ENCODE results near the gene ZNF460. TPM values are rescaled to one million over a fixed set of nuclear protein-coding genes. Genes with fewer than 3 reads are reported as not detected.

ZNF460 gene
- total RNA-seq, 1 experiment from 2014 or later, result 65.9 TPM

DNA sequence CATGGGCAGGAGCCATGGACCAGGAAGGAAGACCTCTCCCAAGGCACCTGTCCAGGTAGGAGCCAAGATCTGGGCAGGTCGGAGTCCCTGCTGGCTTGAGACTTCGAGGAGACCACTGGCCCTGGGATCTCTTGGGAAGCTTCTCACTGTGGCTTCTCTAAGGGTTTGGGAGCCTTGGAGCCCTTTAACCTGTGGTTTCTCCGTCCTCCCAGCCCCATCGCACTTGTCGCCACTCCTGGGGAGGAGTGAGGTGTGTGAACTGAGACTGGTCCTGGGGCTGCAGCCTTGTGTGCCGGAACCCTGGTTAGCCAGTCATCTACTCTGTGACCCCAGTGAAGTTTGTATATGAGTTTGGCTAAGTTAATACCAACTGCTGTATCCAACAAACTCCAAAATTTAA, 31.6 kb upstream of the ZNF460 start:
- Histone ChIP-seq H4K20me1 (ENCODE audit: control insufficient read depth, insufficient read depth, insufficient read length) (no peaks in the 10 kb centered on the region), H3K9ac (ENCODE audit: extremely low read depth, insufficient read length, low read length) (no peak overlapping the region), H3K9me3 (ENCODE audit: control insufficient read depth, low read depth, low read length) (no peaks in the 10 kb centered on the region), H3K23me2 (ENCODE audit: insufficient read length, low read depth, low read length, poor library complexity, severe bottlenecking) (no peaks in the 10 kb centered on the region), H3K4ac (ENCODE audit: low read depth, low read length) (no peak overlapping the region), H3K14ac (ENCODE audit: insufficient read depth, low read length) (no peak overlapping the region), H4K5ac (ENCODE audit: insufficient read length, low read depth, low read length) (no peak overlapping the region), H3K27ac (ENCODE audit: insufficient read length, low read depth, low read length) (no peak overlapping the region), H3T11ph (ENCODE audit: low read length) (no peak overlapping the region), H3K4me1 (ENCODE audit: insufficient read depth, low read length) (no peaks in the 10 kb centered on the region), H2BK120ac (ENCODE audit: low read depth, low read length, poor library complexity, severe bottlenecking) (no peak overlapping the region), H2BK15ac (ENCODE audit: low read depth, low read length) (no peak overlapping the region), H2BK20ac (ENCODE audit: low read depth, low read length, poor library complexity, severe bottlenecking) (no peak overlapping the region), H4K8ac (replicated peaks; ENCODE audit: insufficient read length, low read depth, low read length) (no peak overlapping the region), H3K79me2 (ENCODE audit: insufficient read depth, low read length) (no peaks in the 10 kb centered on the region), H2AFZ (ENCODE audit: low read length) (no peak overlapping the region), H3K4me2 (ENCODE audit: insufficient read depth, insufficient read length, low read length) (no peak overlapping the region), H4K91ac (ENCODE audit: insufficient read length, low read depth, low read length) (no peak overlapping the region), H3K23ac (ENCODE audit: insufficient read length, low read depth, low read length) (no peak overlapping the region), H3K56ac (ENCODE audit: insufficient read length, low read depth, low read length) (no peak overlapping the region), H3K27me3 (ENCODE audit: insufficient read depth, low read length) (no peaks in the 10 kb centered on the region), H2BK5ac (ENCODE audit: insufficient read length, low read length) (no peak overlapping the region), H3K79me1 (ENCODE audit: insufficient read depth, low read depth, low read length, poor library complexity, severe bottlenecking) (peaks cover 3% of the 10 kb centered on the region), H3K18ac (ENCODE audit: insufficient read length, low read depth, low read length) (no peak overlapping the region), H2BK12ac (ENCODE audit: insufficient read length, low read depth, low read length) (no peak overlapping the region), H2AK5ac (ENCODE audit: insufficient read length, low read length) (no peak overlapping the region)
- H3K27ac Mint-ChIP-seq, result no peak overlapping the region
- no peak overlapping the region for H3K4me3 Mint-ChIP-seq
- WGBS (ENCODE audit: extremely low coverage, insufficient read length, low lambda C conversion rate), result no CpG with 5 or more reads among the region's 6 CpGs
- H3K4me1 Mint-ChIP-seq, result no peaks in the 10 kb centered on the region
- no peak for DNase-seq
- no peaks in the 10 kb centered on the region for H3K9me3 Mint-ChIP-seq
- H3K27me3 Mint-ChIP-seq (ENCODE audit: low read depth), result no peaks in the 10 kb centered on the region
- TF ChIP-seq, protein P1, sequence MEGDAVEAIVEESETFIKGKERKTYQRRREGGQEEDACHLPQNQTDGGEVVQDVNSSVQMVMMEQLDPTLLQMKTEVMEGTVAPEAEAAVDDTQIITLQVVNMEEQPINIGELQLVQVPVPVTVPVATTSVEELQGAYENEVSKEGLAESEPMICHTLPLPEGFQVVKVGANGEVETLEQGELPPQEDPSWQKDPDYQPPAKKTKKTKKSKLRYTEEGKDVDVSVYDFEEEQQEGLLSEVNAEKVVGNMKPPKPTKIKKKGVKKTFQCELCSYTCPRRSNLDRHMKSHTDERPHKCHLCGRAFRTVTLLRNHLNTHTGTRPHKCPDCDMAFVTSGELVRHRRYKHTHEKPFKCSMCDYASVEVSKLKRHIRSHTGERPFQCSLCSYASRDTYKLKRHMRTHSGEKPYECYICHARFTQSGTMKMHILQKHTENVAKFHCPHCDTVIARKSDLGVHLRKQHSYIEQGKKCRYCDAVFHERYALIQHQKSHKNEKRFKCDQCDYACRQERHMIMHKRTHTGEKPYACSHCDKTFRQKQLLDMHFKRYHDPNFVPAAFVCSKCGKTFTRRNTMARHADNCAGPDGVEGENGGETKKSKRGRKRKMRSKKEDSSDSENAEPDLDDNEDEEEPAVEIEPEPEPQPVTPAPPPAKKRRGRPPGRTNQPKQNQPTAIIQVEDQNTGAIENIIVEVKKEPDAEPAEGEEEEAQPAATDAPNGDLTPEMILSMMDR (conservative IDR thresholded peaks at IDR 0.05), result no peak
- H3K36me3 Mint-ChIP-seq (ENCODE audit: insufficient read depth in 1 of 3, low read depth in 3 of 3), result peaks cover 22 to 72% (median 60%) of the 10 kb centered on the region in 3 experiments; a peak in 6 of 7 replicates
